Chondrocyte (in vitro differentiated cells): ENCODE results near the gene ATF6. TPM values are rescaled to one million over a fixed set of nuclear protein-coding genes. Genes with fewer than 3 reads are reported as not detected.
A peak's percentile ranks its signal among the peaks of the same experiment; 100 is the strongest.

ENCODE experiments used
- DNase-seq: peaks from one replicate; pipeline ENCODE4 v3.0.0; 2021; ENCODE audit warnings: mixed read lengths, low spot score
- H3K27ac Mint-ChIP-seq: one replicate; pipeline ENCODE4 v1.8.0; 2021; ENCODE audit warnings: mild to moderate bottlenecking, moderate library complexity, mixed read lengths; ENCODE audit not compliant: unreplicated experiment
- H3K27me3 Mint-ChIP-seq: 2 replicates; pipeline ENCODE4 v1.8.0; 2021; ENCODE audit warnings: low read depth, mixed read lengths
- H3K36me3 Mint-ChIP-seq: 2 replicates; pipeline ENCODE4 v1.8.0; 2021; ENCODE audit warnings: low read depth, mixed read lengths
- H3K4me1 Mint-ChIP-seq: 2 replicates; pipeline ENCODE4 v1.8.0; 2021; ENCODE audit warnings: low read depth, mild to moderate bottlenecking, mixed read lengths
- H3K4me3 Mint-ChIP-seq: one replicate; pipeline ENCODE4 v1.8.0; 2021; ENCODE audit warnings: mild to moderate bottlenecking, moderate library complexity, mixed read lengths; ENCODE audit not compliant: unreplicated experiment
- H3K9me3 Mint-ChIP-seq: 2 replicates; pipeline ENCODE4 v1.8.0; 2021; ENCODE audit warnings: low read depth, mixed read lengths
- total RNA-seq: library from RNA; stranded (reverse); gene quantifications from 3 replicates; pipeline ENCODE4 v1.2.1, GENCODE V29; 2021
- TF ChIP-seq, protein P1 (sequence below): fragments of 200-600 bp; sonication (generic); IDR thresholded peaks from 2 replicates; pipeline ENCODE4 v1.5.0; 2021; ENCODE audit warnings: antibody characterized with exemption, mild to moderate bottlenecking, moderate library complexity

Gene ATF6
- total RNA-seq, 1 donor from 2014 or later = 29.1 TPM

DNA sequence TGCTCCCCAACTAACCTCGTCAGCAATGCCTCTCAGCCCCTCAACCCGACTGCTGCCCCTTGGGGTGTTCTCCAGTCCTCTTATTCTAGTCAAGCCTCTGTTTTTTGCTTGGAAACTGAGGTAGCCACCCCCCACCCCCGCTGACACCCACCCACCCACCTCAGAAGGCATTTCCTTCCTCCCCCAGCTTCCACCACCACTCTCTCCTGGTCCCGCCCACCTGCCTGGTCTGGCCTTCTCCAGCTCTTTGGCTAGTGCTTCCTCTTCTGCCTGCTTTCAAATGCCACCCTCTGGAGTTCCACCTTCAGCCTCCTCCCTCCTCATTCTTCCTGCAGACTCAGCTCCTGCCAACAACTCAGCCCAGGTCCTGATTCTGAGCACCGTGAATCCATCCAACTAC is 222.3 kb downstream of the ATF6 start:
- Mint-ChIP-seq H3K4me3 (no peak overlapping the region), H3K36me3 (peaks cover 71% of the 10 kb centered on the region), H3K27ac (no peak overlapping the region), H3K27me3 (no peaks in the 10 kb centered on the region), H3K4me1 (no peaks in the 10 kb centered on the region), H3K9me3 (peaks cover 28% of the 10 kb centered on the region)
- peak; percentile 60 for DNase-seq
- TF ChIP-seq, protein P1, sequence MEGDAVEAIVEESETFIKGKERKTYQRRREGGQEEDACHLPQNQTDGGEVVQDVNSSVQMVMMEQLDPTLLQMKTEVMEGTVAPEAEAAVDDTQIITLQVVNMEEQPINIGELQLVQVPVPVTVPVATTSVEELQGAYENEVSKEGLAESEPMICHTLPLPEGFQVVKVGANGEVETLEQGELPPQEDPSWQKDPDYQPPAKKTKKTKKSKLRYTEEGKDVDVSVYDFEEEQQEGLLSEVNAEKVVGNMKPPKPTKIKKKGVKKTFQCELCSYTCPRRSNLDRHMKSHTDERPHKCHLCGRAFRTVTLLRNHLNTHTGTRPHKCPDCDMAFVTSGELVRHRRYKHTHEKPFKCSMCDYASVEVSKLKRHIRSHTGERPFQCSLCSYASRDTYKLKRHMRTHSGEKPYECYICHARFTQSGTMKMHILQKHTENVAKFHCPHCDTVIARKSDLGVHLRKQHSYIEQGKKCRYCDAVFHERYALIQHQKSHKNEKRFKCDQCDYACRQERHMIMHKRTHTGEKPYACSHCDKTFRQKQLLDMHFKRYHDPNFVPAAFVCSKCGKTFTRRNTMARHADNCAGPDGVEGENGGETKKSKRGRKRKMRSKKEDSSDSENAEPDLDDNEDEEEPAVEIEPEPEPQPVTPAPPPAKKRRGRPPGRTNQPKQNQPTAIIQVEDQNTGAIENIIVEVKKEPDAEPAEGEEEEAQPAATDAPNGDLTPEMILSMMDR = no peak

DNA sequence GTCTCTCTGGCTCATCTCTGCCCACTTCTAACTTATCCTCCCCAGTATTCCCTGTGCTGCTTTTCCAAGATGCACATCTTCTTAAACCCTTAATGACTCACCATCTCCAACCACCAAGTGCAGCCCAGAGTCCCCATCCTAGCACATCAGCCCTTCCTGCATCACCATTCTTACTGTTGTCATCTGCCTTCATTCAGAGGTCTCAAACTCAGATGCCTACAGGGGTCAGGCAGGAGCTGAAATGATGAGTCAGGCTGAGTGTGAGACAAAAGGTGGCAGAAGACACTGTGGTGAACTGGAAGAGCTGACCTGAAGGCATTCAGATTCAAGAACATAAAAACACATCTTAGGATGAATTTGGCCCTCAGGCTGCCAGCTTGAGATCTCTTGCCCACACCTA is 223.0 kb downstream of the ATF6 start:
- no peaks in the 10 kb centered on the region for H3K27me3 Mint-ChIP-seq
- H3K4me3 Mint-ChIP-seq = no peak overlapping the region
- H3K9me3 Mint-ChIP-seq = peaks cover 28% of the 10 kb centered on the region

DNA sequence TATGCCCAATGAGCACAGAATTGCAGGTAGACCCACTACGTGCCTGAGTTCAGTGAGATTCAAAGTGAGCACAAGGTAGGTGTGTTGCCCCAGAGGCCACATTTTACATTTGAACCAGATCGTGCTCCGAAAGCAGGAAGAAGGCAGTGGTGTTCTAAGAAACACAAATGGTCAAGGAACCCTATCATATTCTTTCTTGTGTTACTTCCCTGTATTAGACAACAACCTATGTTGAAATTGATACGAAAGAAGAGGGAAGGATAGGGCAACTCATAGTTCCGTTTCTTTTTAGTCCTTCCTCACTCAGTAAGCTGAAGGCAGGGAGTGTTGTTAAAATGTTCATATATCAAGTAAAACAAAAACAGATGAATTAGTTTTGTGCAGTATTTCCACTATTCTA is 223.7 kb downstream of the ATF6 start:
- H3K27me3 Mint-ChIP-seq = no peaks in the 10 kb centered on the region
- DNase-seq = no peak
- H3K9me3 Mint-ChIP-seq = peaks cover 28% of the 10 kb centered on the region
- H3K36me3 Mint-ChIP-seq = peaks cover 69% of the 10 kb centered on the region
- H3K27ac Mint-ChIP-seq = no peak overlapping the region
- H3K4me3 Mint-ChIP-seq = no peak overlapping the region
- peaks cover 5% of the 10 kb centered on the region for H3K4me1 Mint-ChIP-seq
- TF ChIP-seq, protein P1 = no peak

More for the DNA sequence above, 223.0 kb downstream of the ATF6 start:
- Mint-ChIP-seq H3K27ac (no peak overlapping the region), H3K4me1 (peaks cover under 1% of the 10 kb centered on the region), H3K36me3 (peaks cover 70% of the 10 kb centered on the region)
- TF ChIP-seq, protein P1 = no peak
- DNase-seq = peak; percentile 4

DNA sequence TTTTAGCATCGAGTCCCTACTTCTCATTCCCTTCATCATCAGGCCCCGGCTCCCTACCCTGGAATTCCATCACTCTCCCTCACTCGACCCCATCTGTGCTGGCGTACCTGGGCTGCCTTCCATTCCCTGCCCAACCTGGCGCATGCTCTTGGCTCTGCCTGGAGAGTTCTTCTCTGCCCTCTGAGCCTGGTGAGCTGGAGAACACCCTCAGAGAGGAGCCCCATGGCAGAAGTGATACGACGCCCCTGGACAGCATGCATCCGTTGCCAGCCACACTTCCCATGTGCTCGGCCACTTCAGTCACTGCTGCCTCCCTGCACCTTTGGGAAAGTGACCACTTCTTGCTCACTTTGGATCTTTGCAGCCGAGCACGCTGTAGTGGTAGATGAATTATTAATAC is 227.5 kb downstream of the ATF6 start:
- Mint-ChIP-seq H3K4me1 (peaks cover 5% of the 10 kb centered on the region), H3K4me3 (no peak overlapping the region), H3K9me3 (peaks cover 16% of the 10 kb centered on the region), H3K27me3 (no peaks in the 10 kb centered on the region), H3K36me3 (peaks cover 63% of the 10 kb centered on the region), H3K27ac (no peak overlapping the region)
- no peak for DNase-seq
- TF ChIP-seq, protein P1 = no peak

DNA sequence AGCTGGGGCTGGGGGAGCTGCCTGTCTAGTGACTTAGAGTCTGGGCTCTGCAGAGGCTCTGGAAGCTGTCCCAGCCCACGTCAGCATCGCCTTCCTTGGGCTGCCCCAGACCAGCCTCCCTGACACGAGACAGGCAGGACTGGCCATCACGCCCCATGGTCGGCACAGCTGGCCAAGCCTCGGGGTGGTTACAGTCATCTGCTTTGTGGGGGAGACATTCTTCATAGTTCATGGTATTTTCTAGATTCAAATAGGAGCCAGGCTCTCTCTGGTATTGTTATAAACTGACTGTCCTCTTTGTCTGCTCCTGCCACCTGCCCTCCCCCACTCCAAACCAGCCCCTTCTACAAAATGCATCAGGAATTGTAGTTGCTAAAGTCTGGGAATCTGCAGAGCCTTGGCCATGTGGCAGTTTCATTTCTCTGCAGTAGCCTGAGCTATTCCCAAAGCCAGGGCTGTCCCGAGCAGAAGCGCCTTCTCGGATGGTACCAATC is 228.1 kb downstream of the ATF6 start:
- peaks cover 10% of the 10 kb centered on the region for H3K9me3 Mint-ChIP-seq
- peaks cover 57% of the 10 kb centered on the region for H3K36me3 Mint-ChIP-seq
- H3K27me3 Mint-ChIP-seq = no peaks in the 10 kb centered on the region
- peaks cover 5% of the 10 kb centered on the region for H3K4me1 Mint-ChIP-seq
- DNase-seq = no peak
- TF ChIP-seq, protein P1 = no peak
- no peak overlapping the region for H3K4me3 Mint-ChIP-seq
- peak overlapping the region; percentile 18 for H3K27ac Mint-ChIP-seq
